Brain microvascular endothelial cell (primary cell): ENCODE results near the gene INVS.

ENCODE experiments used
- DNase-seq: peaks from one replicate; pipeline ENCODE4 v3.0.0-alpha.2; 2020
- H3K27ac ChIP-seq: fragments of 250-450 bp; sonication (Bioruptor Pico); 2 replicates; pipeline ENCODE4 v1.5.1; 2020; ENCODE audit warnings: mild to moderate bottlenecking, moderate library complexity
- H3K27me3 ChIP-seq: fragments of 250-450 bp; sonication (Bioruptor Pico); replicated peaks from 2 replicates; pipeline ENCODE4 v1.5.1; 2020; ENCODE audit warnings: mild to moderate bottlenecking
- H3K36me3 ChIP-seq: fragments of 250-450 bp; sonication (Bioruptor Pico); replicated peaks from 2 replicates; pipeline ENCODE4 v1.5.1; 2020; ENCODE audit warnings: mild to moderate bottlenecking
- H3K4me3 ChIP-seq: 2 replicates; pipeline ENCODE4 v1.5.1; 2011; ENCODE audit warnings: low read depth, mild to moderate bottlenecking, control low read depth, low read length, moderate library complexity
- in situ Hi-C: cut with HindIII; loops from 2 replicates; pipeline ENCODE4 v1.10.0; 2017; ENCODE audit warnings: low sequenced_read_pairs, low pct_ligation_motif_present
- TF ChIP-seq, protein P1 (sequence below): IDR thresholded peaks from 2 replicates; pipeline ENCODE4 v1.5.1; 2011; ENCODE audit warnings: low read depth, mild to moderate bottlenecking, moderate library complexity, low read length, control low read depth, inconsistent platforms; ENCODE audit errors: missing control alignments

INVS gene

DNA sequence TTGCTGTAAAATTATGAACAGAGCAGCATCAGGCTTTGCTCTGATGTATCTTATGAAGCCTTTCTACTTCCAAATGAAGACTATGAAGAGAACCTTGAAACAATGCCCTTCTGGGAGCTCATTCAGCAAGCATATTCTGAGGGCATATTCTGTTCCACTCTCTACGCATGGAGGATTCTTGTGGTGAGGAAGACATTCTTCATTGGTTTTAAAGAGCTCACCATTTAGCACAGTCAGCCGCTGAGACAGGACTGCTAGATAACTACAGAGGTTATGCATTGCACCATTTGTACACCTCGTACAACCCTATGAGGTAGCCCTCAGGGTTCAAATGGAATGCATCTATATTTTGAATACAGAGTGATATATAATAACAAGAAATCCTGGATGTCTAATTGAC is 61.0 kb downstream of the INVS start:
- in situ Hi-C loops = no loop called here
- DNase-seq = peak; percentile 65
- Histone ChIP-seq H3K4me3 (no peak overlapping the region), H3K27me3 (no peaks in the 10 kb centered on the region), H3K27ac (no peak overlapping the region), H3K36me3 (no peaks in the 10 kb centered on the region)
- TF ChIP-seq, protein P1, sequence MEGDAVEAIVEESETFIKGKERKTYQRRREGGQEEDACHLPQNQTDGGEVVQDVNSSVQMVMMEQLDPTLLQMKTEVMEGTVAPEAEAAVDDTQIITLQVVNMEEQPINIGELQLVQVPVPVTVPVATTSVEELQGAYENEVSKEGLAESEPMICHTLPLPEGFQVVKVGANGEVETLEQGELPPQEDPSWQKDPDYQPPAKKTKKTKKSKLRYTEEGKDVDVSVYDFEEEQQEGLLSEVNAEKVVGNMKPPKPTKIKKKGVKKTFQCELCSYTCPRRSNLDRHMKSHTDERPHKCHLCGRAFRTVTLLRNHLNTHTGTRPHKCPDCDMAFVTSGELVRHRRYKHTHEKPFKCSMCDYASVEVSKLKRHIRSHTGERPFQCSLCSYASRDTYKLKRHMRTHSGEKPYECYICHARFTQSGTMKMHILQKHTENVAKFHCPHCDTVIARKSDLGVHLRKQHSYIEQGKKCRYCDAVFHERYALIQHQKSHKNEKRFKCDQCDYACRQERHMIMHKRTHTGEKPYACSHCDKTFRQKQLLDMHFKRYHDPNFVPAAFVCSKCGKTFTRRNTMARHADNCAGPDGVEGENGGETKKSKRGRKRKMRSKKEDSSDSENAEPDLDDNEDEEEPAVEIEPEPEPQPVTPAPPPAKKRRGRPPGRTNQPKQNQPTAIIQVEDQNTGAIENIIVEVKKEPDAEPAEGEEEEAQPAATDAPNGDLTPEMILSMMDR = no peak

DNA sequence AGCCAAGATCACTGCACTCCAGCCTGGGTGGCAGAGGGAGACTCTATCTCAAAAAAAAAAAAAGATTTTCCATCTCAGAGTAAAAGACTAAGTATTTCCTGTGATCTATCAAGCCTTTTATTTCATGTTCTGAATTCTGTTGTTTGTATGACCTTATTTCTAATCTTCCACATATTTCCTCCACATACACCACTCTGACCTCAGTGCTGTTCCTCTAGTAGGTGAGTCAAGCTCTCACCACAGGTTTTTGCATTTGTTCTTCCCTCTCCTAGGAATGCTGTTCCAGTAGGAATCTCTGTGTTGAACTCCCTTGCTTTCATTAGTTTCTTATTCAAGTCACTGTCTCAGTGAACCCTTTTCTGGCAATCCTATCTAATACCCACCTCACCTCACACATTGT is 68.1 kb downstream of the INVS start:
- in situ Hi-C loops = no loop called here
- DNase-seq = peak; percentile 20
- no peaks in the 10 kb centered on the region for H3K36me3 ChIP-seq
- no peak overlapping the region for H3K27ac ChIP-seq
- TF ChIP-seq, protein P1 = no peak
- H3K27me3 ChIP-seq = no peaks in the 10 kb centered on the region
- H3K4me3 ChIP-seq = no peak overlapping the region

DNA sequence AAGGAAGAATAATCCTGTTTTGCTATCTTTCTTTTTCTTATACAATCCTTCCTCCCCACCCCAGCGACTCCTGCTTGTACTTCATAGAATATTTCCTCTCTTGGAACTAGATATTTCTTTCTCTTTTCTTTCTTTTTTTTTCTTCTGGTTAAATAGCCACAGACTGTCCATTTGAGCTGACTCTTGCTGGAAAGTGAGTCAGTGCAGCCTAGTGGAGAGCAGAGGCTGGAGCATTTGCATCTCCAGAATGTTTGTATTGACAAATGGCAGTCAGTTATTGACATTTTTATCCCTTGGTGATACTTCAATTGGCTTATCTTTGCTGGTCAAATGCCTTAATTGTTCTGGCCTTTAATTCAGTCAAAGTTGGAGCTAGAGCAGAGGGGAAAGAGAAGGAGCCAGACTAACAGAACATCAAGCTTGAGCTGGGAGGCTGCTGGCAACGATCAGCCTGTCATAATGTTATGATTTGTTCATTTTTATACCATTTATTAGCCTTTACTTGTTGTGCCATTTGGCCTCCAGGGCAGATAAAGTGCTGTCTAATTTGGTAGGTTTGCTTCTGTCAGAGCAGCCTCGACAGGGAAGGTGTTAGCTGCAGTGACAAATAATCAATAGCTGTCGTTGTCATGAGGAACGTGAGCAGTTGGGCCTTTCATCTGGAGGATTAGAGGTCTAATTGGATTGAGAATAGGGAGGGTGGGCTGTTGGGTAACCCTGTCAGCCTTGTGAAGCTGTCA is 69.0 kb downstream of the INVS start:
- in situ Hi-C loops = no loop called here

DNA sequence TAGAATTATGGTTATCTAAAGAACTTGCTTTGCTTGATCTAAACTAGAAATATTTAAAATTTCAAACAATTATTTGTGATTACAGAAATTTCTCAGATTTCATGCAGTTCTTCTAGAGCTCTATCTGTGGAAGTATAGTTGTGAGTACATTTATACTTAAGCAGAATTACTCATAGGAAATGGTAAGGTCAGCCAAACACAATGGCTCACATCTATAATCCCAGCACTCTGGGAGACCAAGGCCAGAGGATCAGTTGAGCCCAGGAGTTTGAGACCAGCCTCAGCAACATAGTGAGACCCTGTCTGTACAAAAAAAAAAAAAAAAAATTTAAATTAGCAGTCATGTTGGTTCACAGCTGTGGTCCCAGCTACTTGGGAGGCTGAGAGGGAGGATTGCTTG is 71.0 kb downstream of the INVS start:
- Histone ChIP-seq H3K4me3 (no peak overlapping the region), H3K27ac (peak overlapping the region; percentile 7), H3K36me3 (no peaks in the 10 kb centered on the region), H3K27me3 (no peaks in the 10 kb centered on the region)
- in situ Hi-C loops = no loop called here
- TF ChIP-seq, protein P1 = no peak
- DNase-seq = peak; percentile 28

More for the DNA sequence above, 69.0 kb downstream of the INVS start:
- DNase-seq = peak; percentile 55
- TF ChIP-seq, protein P1 = peak; percentile 64
- Histone ChIP-seq H3K4me3 (no peak overlapping the region), H3K27me3 (no peaks in the 10 kb centered on the region), H3K27ac (no peak overlapping the region), H3K36me3 (no peaks in the 10 kb centered on the region)

DNA sequence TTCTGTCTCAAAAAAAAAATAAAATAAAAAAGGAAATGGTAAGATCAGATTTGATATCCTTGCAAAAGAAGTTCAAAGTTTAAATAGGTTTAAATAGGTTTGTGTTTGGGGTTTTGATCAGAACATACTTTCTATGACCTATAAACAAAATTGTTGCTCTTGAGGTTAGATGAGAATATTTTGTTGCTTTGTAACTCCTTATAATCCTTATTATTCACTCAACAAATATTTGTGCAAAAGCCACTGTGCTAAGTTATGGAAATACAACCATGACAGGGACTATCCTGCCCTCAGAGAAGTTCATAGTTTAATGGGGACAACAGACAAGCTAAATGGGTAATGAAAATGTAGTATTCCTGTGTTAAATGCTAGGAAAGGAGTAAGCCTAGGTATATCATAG is 71.5 kb downstream of the INVS start:
- in situ Hi-C loops = no loop called here
- no peaks in the 10 kb centered on the region for H3K36me3 ChIP-seq
- TF ChIP-seq, protein P1 = no peak
- H3K27me3 ChIP-seq = no peaks in the 10 kb centered on the region
- no peak for DNase-seq
- H3K27ac ChIP-seq = peak overlapping the region; percentile 7
- H3K4me3 ChIP-seq = no peak overlapping the region

DNA sequence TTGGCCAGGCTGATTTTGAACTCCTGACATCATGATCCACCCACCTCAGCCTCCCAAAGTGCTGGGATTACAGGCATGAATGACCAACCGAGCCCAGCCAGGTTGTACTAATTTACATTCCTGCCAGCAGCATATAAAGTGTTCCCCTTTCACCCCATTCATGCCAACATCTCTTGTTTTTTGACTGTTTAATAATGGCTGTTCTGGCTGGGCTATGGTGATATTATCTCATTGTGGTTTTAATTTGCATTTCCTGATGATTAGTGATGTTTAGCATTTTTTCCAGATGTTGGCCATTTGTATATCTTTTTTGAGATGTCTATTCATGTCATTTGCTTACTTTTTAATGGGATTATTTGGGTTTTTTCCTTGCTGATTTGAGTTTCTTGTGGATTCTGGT is 87.3 kb downstream of the INVS start:
- Histone ChIP-seq H3K36me3 (no peaks in the 10 kb centered on the region), H3K27me3 (no peaks in the 10 kb centered on the region), H3K4me3 (no peak overlapping the region), H3K27ac (no peak overlapping the region)
- no peak for DNase-seq
- TF ChIP-seq, protein P1 = no peak
- in situ Hi-C loops = no loop called here
